ENCODE data around the gene EML6.
"Not testable (repeated sequence)": the region's sequence is repeated elsewhere in the genome, so short reads cannot be mapped to it uniquely, and the experiment has no call there.

The EML6 gene

DNA sequence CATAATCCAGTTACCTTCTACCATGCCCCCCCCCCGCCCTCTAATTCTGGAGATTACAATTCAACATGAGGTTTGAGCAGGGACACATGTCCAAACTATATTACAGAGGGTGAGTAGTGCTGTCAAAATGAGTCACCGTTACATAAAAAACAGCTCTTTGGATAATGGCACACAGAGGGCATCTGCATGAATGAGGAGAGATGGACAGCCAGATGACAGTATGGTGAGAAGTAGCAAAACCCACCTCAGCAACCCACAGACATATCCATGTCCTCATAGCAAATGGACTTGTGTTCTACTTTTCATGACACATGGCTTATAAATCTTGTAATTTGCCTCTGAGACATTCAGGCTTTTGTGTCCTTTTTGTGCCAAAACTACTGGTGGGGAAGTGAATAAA lies 132.0 kb downstream of the EML6 start:
- DNase-seq = no peak

DNA sequence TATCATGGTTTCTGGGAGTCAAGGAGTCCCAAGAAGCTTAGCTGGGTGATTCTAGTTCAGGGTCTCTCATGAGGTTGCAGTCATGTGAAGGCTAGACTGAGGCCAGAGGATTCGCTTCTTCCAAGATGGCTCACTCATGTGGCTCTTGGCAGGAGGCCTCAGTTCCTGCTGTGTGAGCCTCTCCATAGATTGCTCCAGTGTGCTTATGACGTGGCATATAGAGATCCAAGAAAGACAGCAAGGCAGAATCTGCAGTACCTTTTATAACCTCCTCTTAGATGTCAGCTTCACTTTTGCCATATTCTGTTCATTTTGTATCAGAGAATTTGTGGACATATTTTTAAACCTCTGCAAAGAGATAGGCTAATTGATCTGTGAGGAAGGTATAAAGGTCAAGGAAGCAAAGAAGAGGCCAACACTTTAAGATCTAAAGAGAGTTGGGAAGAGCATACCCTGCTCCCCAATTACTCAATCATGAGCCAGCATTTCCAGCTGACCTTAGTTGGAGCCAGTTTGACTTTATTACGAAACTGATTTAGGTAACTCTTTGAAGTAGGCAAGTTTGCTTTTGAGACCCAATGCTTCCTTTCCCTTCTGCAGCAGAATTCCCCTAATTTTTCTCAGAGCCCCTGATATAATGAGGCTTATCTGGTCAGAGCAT lies 134.7 kb downstream of the EML6 start:
- DNase-seq = no peak

DNA sequence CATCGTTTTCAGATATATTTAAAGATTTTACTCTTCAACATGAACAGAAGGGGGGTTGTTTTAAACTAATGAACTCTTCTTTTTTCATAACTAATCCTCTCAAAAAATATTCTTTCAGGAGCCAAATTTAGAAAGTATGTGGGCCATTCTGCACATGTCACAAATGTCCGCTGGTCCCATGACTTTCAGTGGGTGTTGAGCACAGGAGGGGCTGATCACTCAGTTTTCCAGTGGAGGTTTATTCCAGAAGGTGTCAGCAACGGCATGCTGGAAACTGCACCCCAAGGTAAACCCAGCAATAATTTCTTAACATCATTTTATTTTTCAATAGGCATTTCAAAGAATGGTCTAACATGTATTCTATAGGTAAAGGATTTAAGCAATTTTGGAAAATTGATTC lies 136.0 kb downstream of the EML6 start:
- DNase-seq = no peak

DNA sequence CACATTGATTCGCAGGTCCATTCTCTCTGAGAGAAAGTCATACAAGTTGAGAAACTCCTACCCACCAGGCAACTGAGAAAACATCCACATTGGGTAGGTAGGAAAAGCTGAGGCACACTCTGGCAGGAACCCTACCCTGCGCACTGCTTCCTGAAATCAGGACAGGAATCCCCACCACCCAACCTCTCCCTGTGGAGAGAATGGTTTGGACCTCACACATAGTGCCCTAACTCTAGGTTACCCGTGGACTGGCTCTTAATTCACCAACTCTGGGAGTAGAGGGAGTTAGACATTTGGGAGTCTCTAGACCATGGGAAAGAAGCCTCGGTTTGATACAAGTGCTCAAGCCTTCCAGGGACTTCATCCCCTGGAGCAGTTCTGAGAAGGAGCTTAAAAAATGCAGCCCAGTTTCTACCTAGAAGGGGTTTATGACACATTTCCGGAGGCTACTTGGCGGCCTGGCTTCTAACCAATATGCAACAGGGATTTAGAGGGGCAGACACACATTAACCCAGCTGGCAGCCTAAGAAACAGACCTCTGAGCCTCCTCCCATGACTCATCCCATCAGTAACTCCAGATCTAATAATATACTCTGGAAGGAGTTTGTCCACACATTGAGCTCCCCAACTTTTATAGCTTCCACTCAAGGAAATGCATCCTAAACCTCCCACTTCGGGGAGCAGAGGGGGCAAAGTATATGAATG lies 136.7 kb downstream of the EML6 start:
- no peak for DNase-seq

DNA sequence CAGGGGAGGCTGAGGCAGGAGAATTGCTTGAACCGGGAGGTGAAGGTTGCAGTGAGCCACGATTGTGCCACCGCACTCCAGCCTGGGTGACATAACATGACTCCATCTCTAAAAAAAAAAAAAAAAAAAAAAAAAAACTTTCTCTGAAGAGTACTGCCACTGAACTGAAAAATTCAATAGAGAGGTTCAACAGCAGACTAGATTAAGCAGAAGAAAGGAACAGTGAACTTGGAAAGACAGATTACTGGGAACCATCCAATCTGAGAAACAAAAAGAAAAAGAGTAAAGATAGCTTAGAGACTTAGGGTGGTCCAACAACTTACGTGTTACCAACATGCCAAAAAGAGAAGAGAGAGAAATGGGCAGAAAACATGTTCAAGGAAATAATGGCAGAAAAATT lies 138.8 kb downstream of the EML6 start:
- DNase-seq = no peak

DNA sequence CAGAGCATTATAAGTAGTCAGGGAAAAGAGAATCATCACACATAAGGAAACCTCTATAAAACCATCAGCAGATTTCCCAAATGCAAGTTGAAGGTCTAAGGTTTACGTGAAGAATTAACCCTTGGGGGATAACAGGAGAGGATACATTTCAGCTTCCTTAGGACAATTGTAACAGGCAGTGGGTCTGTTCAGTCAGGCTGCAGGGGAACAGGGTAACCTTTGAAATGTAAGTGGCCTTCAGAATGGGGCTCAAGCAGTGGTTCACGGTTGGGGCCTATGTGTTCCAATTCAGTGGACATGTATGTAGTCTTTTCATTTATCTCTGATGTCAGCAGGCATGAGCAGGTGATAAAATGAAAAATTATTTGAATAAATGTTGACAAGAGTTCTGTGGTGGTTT lies 139.3 kb downstream of the EML6 start:
- no peak for DNase-seq

DNA sequence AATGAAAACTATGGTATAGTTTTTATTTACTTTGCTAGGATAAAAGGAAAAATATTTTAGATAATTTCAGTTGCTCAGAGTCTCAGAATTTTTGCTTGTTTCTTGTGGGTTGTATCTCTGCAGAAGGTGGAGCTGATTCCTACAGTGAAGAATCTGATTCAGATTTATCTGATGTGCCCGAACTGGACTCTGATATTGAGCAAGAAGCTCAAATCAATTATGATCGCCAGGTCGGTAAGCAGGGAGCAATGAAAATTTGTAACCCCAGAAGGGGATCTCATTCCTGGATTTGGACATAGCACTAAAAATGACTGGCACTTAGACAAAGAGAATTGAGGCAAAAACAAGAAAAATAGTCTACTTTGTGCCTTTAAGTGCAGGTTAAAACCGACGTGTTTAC lies 140.2 kb downstream of the EML6 start:
- no peak for DNase-seq

DNA sequence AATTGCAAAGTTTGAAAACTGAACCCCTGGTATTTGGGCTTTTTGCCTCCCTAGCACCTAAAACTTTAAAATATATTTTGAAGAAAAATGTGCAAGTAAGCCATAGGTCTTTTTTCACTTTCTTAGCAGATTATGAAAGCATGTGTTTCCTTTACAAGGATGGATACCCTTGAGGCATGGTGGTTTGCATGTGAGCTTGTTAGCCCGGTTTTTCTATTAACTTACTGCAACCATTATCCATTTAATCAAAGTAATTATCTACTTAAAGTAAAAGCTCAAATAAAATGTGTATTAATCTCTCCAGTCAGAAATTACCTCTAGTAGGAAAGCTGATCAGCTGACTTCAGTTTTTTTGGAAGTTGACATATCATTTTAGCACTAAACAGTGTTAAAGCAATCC lies 140.6 kb downstream of the EML6 start:
- no peak for DNase-seq

DNA sequence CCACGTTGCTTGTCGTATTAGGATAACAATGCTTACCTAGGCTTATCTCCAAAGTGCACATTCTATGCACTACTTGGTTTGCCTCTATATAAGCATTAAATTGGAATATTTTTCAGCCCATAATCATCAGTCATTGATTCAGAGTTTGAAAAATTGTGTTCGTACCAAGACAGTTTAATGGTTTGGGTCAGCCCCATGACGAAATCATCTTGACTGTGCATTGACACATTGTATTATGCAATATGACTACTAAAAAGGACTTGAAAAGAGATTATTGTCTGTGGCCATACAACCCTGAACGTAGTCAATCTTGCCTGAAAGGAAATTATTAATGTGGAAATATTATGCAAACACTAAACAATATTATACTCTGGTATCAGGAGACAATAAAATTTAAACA lies 141.3 kb downstream of the EML6 start:
- DNase-seq = no peak

DNA sequence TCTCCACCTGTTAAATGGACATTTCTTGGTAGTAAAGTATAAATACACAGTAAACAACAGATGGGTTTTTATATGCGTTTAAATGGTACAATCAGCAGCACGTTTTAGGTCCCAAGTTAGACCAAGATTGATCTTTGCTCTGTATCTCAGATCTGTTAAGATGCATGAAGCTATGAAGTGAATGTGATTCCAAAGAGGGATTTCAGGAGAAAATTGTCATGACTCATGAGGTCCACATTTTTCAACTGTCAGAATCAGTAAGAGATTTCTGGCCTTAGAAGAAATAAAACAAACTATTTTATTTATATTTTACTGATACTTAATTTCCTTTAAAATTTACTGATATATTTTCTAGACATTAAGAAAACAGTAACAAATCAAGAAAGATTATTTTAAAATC lies 142.7 kb downstream of the EML6 start:
- DNase-seq = no peak

DNA sequence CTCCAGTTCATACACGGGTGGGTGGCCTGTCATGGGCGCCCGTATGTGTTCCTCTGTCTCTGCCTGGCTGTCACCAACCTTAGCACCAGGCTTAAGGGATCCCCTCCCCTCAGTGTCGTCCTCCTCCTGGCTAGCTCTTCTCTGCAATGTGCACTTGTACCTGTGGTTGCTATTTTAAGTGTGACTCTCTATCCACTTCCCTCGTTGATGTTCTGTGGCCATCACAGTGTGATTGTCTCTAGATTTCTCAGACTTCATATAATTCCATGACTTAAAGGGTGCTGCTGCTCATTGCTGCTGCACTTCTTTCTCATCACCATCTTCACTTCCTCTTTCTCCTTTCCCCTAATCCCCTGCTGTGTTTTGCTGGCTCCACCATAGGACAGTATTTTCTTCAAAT lies 143.4 kb downstream of the EML6 start:
- no peak for DNase-seq

DNA sequence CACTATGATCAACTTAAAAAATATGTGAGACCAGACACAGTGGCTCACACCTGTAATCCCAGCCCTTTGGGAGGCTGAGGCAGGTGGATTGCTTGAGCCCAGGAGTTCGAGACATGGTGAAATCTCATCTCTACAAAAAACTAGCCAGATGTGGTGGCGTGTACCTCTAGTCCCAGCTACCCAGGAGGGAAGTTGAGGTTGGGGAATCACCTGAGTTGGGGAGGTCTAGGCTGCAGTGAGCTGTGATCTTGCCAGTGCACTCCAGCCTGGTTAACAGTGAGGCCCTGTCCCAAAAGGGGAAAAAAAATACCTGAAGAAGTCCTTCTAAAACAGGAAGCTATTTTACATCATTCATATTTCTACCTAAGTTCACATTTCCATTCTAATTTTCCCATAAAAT lies 144.0 kb downstream of the EML6 start:
- no peak for DNase-seq

DNA sequence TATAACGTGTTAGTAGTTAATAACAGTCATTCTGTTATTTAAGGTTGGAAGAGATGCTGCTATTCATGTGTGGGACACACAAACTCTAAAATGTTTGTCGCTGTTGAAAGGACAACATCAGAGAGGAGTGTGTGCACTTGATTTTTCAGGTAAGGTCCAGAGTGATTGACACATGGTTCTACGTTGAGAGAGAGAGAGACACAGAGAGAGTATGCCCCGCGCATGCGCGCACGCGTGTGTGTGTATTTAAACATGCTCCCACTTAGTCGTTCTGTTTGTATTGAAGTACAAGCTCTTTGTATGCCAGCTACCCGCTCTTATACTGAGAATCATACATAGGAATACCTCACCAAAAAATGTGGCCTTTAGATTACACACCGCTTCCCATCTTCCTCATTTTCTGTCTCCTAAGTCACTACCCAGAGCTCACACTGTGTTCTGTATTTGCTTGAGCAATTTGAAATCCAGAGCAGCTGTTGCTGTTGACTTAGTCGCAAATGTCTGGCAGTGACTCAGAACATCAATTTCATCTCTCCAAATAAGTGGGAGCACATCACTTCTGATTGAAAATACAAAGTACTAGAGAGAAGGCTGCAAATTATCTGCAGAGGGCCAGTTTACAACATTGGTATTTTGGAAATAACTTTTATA lies 148.1 kb downstream of the EML6 start:
- DNase-seq = no peak

DNA sequence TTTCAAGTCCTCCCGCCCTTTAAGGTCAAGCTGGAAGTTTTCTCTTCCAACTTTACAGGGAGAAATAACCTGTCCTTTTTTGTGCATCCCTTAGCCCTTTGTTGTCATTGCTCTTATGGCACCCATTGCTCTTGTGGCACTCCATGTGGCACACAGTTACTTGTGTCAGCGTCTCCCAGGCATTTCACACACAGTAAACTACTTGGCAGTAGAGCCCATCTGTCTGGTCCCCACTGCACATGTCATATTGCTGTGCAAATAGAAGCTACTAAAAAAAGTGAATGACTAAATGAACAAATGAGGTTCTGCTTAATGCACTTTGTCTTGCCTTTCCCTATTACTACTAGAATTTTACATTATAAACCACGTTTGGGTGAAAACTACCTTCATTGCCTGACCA lies 149.3 kb downstream of the EML6 start:
- no peak for DNase-seq

DNA sequence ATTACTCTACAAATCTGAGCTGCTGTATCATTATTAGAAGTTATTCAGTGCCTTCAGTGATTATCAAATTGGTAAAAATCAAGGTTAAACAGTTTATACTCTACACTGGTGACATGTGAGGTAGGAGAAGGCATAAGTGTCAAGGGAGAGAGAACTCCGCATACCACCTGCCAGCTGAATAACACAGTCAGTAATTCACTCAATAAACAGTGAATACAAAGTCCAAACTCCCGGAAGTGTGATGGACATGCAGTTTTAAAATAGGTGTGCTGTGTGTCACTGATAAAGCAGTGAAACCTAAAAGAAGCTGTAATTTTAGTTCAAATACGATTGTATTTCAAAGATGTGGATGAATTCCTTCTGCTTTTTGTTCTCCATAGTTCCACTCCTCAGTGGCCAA lies 149.8 kb downstream of the EML6 start:
- DNase-seq = not testable (repeated sequence)

DNA sequence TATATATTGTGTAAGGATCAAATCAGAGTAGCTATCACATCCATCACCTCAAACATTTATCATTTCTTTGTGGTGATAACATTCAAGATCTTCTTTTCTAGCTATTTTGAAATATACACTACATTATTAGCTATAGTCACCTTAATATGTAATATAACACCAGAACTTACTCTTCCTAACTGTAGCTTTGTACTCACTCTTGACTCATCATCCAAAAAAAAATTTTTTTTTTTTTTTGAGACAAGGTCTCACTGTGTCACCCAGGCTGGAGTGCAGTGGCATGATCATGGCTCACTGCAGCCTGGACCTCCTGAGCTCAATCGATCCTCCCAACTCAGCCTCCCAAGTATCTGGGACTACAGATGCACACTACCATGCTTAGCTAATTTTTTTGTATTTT lies 153.3 kb downstream of the EML6 start:
- no peak for DNase-seq

DNA sequence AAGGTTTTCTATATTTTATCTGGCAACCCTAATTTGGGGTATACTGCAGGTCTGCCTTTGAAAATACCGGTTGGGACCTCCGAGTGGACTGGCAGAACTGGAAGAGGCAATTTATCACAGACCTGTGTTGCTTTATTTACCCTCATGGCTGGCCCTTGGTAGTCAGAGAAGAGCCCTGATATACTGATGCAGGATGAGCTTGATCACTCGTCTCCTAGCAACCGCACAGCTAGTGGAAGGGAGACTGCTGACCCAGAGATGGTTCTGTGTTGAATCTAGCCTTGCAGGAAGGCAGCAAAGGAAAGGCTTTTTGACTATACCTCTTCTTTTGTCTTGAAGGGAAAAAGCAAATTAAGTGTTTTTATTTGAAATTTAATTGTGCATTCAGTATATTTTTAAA lies 154.7 kb downstream of the EML6 start:
- no peak for DNase-seq

DNA sequence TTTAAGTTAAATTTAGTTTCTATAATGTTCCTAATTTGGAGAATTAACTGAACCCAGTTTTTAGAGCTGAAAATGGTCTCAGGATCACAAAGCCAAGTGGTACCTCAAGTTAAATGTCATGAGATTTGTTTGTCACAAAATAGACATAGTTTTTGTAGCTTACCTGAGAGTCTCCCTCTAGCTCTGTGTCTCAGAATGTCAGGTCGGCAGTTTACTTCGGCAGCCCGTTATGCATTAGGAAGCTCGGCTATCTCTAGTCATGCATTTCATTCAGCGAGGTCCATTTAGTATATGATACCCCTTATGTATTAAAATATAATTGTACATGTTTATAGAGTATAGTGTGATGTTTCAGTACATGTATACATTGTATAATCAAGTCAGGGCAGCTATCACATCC lies 155.6 kb downstream of the EML6 start:
- no peak for DNase-seq

DNA sequence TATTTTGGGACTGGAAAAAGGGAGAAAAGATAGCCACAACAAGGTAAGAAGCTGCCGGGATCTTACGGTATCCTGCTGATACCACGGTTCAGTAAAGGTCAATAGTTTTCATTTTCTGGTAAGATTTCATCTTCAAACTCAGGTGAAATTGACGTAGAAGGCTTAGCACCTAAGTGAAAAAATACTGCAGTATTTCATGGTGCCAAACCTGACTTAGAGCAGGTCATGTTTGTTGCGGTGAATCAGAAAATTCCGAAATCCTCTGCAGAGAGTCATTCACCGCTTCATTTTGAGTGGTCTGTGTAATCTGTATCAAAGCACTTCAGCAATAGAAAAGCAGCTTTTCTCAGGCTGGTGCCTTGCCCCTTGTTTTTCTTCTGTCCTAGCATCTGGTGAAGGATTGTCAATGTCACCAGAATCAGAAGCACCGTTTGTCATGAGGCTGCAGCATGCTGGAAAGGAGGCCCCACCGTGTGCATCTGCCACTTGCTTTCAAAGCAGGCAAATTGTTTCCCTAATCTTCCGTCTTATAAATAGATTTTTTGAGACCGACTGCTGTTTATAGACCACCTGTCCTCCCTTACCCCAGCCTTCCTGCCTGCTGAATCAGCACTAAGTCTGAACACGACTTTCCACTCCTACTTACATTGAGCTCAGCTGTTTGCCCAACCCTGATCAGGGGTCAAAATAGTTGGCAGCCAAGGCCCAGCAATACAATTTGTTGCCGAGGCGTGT lies 156.3 kb downstream of the EML6 start:
- DNase-seq = no peak

DNA sequence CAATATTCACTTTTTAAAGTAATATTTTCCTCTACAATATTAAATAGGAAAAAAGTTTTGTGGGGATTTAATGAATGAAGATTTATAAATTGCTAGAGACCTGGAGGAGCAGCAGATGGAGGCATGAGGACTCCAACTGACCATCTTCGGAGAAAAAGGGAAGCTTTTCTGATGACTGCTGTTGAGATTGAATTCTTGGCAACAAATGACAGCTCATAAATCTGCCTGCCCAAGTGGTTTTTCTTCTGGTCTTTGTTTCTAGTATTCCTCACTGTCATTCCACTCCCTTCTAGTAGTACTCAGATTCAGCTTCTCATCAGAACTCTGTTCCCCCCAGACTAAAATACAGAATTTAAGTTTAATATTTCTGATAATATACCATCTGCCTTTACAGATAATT lies 157.0 kb downstream of the EML6 start:
- no peak for DNase-seq

DNA sequence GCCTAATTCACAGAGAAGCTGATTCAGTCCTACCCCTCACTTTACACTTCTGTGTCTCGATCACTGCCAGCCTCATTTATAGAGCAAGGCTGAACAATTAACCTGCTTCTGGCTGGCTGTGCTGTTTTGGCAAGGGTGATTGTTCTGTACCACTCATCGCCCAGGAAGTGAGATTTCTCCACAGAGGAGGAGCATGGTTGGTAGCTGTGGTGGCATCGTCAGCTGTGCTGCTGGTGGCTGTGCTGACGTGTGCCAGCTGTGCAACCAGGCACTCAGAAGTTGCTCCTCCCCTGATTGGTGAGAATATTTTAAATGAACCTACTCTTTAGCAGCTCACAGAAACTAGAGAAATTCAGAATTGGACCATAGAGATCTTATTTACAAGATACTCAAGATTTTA lies 158.3 kb downstream of the EML6 start:
- DNase-seq = no peak

DNA sequence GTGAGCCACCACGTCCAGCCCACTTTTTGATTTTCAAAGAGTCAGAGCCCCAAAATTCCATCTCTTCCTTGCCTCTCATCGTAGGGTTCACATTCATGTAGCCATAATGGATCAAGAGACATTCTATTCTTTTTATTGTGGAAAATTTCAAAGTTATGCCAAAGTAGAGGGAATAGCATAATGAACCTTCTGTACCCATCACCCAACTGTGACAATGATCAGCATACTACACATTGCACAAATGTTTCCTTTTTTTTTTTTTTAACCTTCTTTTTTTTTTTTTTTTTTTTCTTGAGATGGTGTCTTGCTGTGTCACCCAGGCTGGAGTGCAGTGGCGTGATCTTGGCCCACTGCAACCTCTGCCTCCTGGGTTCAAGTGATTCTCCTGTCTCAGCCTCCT lies 162.4 kb downstream of the EML6 start:
- DNase-seq = no peak

DNA sequence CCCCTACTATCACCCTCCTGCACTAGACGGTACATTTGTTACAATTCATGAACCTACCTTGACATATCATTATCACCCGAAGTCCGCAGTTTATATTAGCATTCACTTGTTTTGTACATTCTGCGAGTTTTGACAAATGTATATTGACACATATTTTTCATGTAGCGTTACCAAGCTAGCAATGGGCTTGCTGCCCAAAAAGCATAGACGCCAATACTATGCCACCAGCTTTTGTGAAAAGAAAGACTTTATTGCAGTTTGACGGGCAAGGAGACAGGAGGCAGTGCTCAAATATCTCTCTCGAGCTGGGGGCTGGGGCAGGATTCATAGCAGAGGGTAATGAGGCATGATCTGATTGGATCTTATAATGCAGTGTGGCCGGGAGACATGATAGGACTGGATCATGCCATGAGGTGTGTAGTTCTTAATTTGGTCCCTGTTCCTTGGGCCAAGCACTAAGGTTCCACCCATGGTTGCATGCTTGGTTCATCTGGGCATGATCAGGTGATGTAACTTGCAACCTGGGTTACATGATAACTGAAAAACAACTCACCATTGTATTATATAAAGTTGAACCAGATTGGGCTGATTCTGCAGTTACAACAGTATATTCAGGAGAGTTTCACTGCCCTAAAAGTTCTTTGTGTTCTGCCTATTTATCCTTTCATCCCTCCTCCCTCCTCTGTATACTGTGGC lies 164.5 kb downstream of the EML6 start:
- no peak for DNase-seq
